CD4-positive, alpha-beta T cell treated with Interleukin-10 for 1 hour (primary cell): ENCODE results near the gene ASB3.
"Not testable (repeated sequence)": the region's sequence is repeated elsewhere in the genome, so short reads cannot be mapped to it uniquely, and the experiment has no call there.

Experiments
- DNase-seq: peaks from one replicate; pipeline ENCODE4 v3.0.0-alpha.2; 2020

Gene ASB3

DNA sequence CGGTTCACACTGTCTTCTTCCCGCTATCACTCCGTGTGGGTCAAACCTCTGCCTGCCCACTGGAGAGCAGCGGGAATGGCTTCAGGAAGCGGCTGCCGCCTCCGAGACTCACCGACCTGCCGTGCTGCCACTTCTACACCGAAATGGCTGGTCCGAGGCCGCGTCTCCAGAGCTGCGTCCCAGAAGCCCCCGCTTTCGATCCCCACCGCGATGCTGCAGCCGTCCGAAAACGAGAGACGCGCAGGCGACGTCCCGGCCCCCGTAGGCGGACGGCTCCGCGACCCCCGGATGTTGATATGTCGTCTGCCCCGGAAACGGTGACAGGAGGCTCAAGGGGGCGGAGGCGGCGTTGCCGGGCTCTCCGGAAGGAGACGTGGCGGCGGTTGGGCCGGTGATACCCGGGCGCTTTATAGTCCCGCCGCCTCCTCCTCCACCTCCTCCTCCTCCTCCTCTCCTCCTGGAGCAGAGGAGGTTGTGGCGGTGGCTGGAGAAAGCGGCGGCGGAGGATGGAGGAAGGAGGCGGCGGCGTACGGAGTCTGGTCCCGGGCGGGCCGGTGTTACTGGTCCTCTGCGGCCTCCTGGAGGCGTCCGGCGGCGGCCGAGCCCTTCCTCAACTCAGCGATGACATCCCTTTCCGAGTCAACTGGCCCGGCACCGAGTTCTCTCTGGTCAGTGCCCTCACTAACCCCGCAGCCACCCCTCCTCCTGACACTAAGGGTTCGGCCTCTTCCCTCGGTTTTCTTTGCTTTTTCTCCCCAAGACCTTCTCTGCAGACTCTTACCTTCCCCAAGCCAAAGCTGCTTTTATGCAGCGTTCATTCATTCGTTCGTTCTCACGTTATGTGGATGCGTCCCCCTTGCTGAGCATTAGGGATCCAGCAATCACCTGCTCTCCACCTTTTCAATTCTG, at the start of gene ASB3, which contains the start of gene ERLEC1:
TSS of gene ASB3 (minus strand) at position 249 of the 909 bp plus-strand sequence. CDS start 21,381 bp downstream, outside the sequence.
TSS of gene ERLEC1 (plus strand) at position 340 of the 909 bp plus-strand sequence. CDS start at position 507, 167 bp downstream.
- DNase-seq = peak; percentile 90

- DNase-seq = not testable (repeated sequence)
Observed at GRCh38 chr2:53829980-53830290, 43.2 kb upstream of the ASB3 start.

GRCh38 chr2:53829273-53829979, 42.7 kb upstream of the ASB3 start:
- no peak for DNase-seq

GRCh38 chr2:53828331-53828730, 41.6 kb upstream of the ASB3 start:
- no peak for DNase-seq

- DNase-seq = no peak
Observed at GRCh38 chr2:53827398-53828175, 40.8 kb upstream of the ASB3 start.

DNA sequence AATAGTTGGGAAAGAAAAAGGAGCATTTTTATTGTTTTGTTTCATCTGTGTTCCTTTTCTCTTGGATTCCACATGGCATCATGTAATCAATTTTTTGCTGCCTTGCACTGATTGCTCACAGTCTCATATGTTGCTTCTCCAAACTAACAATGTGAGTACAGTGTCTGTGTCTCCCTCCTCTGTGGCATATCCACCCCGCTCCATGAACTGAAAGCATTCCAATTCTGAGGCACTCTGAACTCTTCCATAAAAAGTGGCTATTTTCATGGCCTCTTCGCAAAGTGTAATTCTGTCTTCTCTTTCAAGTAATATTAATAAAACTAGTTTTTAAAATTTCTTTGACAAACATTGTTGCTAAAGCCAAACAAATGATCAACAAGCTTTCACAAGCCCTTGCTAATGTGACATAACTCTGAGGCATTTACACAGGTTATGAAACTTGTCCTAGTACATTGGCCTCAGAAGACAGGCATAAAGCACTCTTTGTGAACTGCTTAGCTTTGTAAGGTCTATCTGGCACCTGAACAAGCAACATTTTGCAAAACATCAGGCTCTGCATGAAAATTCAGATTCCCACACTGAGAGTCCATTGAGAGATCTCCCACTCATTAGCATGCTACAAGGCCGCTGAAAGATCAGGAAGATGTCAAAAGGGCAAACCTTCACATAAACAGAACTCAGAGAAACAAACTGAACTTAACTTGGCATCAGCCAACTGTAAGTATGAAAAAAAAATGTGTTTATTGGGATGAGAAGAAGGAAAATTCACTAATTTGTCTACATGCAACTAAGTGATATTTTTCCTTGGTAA, 40.0 kb upstream of the ASB3 start:
- DNase-seq = no peak

GRCh38 chr2:53826030-53826410, 39.3 kb upstream of the ASB3 start:
- no peak for DNase-seq

GRCh38 chr2:53823639-53824038, 36.9 kb upstream of the ASB3 start:
- peak; percentile 3 for DNase-seq

DNA sequence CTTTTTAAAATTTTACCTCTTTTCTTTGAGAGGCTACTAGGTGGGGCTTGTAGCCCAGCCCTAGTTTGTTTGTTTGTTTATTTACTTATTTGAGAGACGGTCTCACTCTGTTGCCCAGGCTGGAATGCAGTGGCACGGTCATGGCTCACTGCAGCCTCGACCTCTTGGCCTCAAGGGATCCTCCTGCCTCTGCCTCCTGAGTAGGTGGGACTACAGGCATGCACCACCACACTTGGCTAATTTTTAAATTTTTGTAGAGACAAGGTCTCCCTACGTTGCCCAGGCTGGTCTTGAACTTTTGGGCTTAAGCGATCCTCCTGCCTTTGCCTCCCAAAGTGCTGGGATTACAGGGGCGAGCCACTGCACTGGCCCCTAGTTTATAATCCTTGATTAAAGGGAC, 35.1 kb upstream of the ASB3 start:
- no peak for DNase-seq

- DNase-seq = no peak
Observed at GRCh38 chr2:53820711-53821110, 34.0 kb upstream of the ASB3 start.

GRCh38 chr2:53820048-53820447, 33.3 kb upstream of the ASB3 start:
- no peak for DNase-seq

DNA sequence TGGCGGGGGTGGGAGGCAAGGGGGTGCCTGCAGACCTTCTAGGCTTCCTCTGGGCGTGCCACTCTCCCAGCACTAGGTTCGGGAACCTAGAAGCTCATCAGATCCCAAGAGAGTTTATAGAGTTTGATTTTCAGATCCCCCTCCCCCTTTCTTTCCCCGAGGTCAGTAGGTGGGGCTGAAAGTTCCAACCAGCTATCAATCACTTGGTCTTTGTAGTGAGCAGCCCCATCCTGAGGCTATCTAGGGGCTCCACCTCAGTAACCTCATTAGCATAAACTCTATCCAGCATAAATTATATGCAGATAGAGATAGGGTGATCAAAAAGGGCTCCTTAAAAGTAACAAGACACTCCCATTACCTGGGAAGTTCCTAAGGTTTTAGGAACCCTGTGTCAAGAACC, 32.9 kb upstream of the ASB3 start:
- DNase-seq = no peak

- DNase-seq = no peak
Observed at GRCh38 chr2:53818854-53819435, 32.2 kb upstream of the ASB3 start.

DNA sequence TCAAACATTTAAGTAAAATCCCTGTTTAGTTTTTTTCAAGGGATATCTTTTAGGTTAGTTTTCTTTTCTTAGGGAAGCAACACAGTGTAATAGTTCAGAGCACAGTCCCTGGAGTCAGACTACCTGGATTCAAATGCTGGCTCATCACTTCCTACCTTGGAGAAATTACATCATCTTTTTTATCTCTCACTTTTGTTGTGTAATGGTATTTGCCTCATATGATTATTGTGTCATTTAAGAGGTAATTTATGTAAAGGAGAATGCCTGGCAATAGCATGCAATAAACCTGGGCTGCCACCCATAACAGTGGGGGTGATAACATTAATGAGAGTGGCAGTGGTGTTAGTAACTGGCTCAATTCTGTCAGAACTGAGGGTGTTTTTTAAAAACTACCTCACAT, 26.4 kb upstream of the ASB3 start:
- no peak for DNase-seq

DNA sequence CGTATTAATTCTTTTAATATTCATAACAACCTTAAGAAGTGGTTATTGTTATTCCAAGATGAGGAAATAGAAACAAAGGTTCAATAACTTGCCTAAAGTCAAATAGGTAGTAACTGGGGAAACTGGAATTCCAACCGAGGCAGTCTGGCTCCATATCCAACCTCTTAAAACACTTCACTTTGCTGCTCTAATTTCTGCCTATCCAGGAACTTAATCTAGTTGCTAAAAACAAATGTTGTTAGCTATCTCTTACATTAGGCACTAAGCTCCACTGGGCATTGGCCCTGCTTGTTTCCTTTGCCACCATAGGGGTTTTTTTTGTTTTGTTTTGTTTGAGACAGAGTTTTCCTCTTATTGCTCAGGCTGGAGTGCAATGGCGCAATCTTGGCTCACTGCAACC, 24.8 kb upstream of the ASB3 start:
- no peak for DNase-seq

DNA sequence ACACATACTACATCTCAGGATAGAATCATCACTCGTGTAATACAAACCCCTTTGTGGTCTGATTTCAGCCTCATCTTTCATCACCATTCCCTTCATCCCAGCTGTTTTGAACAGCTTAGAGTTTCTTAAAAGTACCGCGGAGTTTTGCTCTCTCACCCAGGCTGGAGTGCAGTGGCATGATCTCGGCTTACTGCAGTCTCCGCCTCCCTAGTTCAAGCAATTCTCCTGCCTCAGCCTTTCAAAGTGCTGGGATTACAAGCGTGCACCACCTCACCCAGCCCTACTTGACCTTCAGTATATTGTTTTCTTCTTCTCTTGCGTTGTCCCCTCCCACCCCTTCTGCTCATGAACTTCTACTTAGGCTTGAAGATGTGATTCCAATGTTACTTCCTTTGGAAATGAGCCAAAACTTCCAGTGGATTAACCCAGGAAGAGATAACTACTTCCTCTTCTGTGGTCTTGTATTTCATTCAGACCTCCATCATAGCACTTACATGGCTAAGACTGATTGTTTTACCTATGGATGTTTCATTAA, 15.9 kb upstream of the ASB3 start:
- DNase-seq = no peak

DNA sequence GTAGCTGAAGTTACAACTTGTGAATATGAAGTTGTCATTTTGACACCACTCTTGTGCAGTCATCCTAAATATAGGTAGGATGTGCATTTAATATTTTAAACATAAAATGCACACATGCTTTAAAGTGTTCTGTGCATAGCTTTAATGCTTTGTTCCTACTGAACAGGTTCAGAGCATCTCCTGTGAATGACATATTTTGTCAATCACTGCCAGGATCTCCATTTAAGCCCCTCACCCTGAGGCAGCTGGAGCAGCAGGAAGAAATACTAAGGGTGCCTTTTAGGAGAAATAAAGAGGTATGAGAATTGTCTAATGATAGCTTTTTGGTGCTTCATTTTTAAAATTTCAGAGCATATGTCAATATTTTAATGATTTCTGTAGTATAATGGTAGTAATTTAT, 14.8 kb upstream of the ASB3 start:
- DNase-seq = no peak

DNA sequence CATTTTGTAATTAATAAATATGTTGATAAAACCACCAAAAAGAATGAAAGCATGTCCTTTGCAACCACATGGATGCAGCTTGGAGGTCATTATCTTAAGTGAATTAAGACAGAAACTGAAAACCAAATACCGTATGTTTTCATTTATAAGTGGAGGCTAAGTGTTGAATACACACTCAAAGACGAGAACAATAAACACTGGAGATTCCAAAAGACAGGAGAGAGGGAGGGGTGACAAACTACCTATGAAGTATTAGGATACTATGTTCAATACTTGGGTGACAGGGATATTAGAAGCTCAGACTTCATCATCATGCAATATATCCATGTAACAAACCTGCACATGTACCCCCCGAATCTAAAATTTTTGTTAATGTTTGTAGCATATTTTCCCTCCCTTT, 7.1 kb upstream of the ASB3 start:
- DNase-seq = no peak

DNA sequence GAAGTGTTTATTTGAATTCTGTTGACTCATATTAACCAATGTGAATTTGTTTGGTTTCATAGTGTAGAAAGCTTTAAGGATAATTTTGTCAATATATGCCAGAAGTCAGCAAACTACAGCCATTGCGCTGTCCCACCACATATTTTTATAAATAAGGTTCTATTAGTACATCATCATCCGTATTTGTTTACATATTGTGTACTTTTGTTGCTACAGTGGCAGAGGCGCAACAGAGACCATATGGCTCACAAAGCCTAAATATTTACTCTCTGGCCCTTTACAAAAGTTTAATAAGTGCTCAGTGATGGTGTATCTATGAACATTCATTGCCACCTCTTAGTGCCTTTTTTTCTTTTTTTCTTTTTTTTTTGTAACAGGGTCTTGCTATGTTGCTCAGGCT, 6.5 kb upstream of the ASB3 start:
- DNase-seq = no peak

DNA sequence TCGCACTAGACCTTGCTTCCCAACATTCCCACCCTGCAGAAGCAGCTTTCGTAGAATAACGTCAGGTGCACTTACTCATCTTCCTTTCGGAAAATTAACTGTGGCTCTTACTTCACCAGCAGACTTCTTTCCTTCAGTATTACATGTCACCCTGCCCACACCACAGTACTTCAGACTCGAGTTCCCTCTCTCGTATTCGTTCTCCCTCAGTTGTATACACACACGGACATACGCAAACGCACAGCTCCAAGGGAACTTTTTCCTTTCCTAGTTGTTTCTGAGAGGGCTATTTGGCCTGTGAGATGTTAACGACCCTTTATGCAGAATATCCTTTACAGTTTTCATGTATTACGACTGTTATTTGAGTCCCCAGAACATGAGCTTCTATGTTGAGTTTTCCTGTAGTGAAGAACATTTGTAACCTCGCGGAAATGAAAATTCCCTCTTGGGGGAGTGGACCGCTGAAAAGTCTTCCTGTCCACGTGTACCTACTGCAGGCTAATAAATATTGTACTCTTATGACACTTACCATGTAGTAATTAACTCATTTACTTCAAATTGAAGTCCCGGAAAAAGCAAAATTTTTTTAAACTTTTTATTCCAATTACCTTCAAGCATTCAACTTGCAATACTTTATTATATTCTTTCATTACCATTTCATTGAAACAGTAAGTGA, 999 bp upstream of the ASB3 start:
- DNase-seq = peak; percentile 4

DNA sequence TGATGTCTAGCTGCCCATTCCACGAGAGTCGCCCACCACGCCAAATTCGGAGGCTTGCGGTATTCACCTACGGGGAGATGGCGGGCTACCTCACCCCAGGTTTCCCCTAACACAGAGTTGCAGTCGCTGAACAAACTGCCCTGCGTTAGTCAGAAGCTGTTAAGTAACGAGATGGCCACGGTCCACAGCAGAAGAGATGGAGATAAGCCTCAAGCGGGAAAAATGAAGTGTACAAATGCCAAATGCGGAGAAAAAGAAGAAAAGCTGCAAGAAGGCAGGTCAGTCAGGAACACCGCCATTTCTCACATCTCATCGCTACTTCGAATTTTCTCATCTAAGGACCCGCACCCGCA, 425 bp downstream of the ASB3 start:
- DNase-seq = peak; percentile 33
